ENCODE measurements around the gene TMEM239.

TMEM239 gene

GRCh38 chr20:2820084-2820895, 4.1 kb downstream of the TMEM239 start:
- in situ Hi-C loops (cut with HindIII; ENCODE audit: low sequenced_read_pairs) = no loop called here

GRCh38 chr20:2820896-2821869, 5.0 kb downstream of the TMEM239 start:
- in situ Hi-C loops (cut with HindIII; ENCODE audit: low sequenced_read_pairs) = no loop called here

DNA sequence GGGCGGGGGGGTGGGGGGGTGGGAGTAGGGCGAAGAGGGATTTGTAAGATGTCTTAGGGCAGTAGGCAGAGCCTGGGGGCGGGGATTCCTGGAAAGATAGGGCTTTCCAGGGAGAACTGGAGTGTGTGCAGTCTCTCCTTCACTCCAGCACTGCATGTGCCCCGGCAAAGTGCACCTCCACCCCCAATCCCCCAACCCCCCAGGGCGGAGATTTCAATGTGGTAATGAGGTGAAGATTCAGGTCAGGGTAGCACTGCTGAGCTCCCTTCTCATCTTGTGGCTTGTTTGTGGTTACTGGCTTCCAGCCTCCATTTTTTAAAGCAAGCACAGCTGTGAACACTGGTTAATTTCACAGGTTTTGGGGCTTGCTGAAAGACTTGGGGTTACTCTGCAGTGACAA, 5.9 kb downstream of the TMEM239 start:
- in situ Hi-C loops (cut with HindIII; ENCODE audit: low sequenced_read_pairs) = no loop called here

- in situ Hi-C loops (cut with HindIII; ENCODE audit: low sequenced_read_pairs) = no loop called here
These were observed 9.6 kb downstream of the TMEM239 start for GRCh38 chr20:2825761-2826160.

GRCh38 chr20:2826655-2827054, 10.5 kb downstream of the TMEM239 start:
- in situ Hi-C loops (cut with HindIII; ENCODE audit: low sequenced_read_pairs) = no loop called here

- in situ Hi-C loops (cut with HindIII; ENCODE audit: low sequenced_read_pairs) = no loop called here
These were observed 13.2 kb downstream of the TMEM239 start for GRCh38 chr20:2829376-2829775.

DNA sequence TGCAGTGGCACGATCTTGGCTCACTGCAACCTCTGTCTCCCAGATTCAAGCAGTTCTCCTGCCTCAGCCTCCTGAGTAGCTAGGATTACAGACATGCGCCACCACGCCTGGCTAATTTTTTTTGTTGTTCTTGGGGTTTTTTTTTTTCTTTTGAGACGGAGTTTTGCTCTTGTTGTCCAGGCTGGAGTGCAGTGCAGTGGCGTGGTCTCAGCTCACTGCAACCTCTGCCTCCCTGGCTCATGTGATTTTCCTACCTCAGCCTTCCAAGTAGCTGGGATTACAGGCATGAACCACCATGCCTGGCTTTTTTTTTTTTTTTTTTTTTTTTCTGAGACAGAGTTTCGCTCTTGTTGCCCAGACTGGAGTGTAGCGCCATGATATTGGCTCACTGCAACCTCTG, 15.0 kb downstream of the TMEM239 start:
- in situ Hi-C loops (cut with HindIII; ENCODE audit: low sequenced_read_pairs) = loop anchor here (5.0 kb wide), 1 partner anchor 34 kb away; no protein-coding TSS in a partner anchor

- in situ Hi-C loops (cut with HindIII; ENCODE audit: low sequenced_read_pairs) = loop anchor here (5.0 kb wide), 1 partner anchor 36 kb away; no protein-coding TSS in a partner anchor
These were observed 17.6 kb downstream of the TMEM239 start for GRCh38 chr20:2833761-2834160.

- in situ Hi-C loops (cut with HindIII; ENCODE audit: low sequenced_read_pairs) = loop anchor here (5.0 kb wide), 1 partner anchor 37 kb away; no protein-coding TSS in a partner anchor
These were observed 18.4 kb downstream of the TMEM239 start for GRCh38 chr20:2834401-2835110.

DNA sequence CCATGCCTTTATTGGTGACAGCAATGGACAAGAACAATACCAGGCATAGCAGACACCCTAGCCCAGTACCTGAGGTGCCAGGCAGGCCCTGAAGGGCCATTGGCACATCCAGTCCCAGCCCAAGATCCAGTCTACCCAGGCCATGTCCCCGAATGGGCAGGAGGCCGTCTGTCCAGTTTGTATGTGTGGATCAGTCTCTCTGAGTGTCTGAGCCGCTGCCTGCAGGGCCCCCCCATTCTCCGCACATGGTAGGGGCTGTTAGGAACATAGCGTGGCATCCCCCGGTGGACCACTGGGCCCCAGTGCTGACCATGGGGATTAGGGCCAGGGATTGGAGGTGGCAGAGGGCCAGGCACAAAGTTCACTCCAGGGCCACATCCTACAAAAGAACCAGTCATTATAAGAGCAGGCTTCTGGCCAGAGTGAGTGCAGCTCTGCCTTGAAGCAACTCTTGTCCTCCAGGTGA, 19.2 kb downstream of the TMEM239 start:
- in situ Hi-C loops (cut with HindIII; ENCODE audit: low sequenced_read_pairs) = no loop called here

GRCh38 chr20:2836035-2836434, 19.9 kb downstream of the TMEM239 start:
- in situ Hi-C loops (cut with HindIII; ENCODE audit: low sequenced_read_pairs) = no loop called here

DNA sequence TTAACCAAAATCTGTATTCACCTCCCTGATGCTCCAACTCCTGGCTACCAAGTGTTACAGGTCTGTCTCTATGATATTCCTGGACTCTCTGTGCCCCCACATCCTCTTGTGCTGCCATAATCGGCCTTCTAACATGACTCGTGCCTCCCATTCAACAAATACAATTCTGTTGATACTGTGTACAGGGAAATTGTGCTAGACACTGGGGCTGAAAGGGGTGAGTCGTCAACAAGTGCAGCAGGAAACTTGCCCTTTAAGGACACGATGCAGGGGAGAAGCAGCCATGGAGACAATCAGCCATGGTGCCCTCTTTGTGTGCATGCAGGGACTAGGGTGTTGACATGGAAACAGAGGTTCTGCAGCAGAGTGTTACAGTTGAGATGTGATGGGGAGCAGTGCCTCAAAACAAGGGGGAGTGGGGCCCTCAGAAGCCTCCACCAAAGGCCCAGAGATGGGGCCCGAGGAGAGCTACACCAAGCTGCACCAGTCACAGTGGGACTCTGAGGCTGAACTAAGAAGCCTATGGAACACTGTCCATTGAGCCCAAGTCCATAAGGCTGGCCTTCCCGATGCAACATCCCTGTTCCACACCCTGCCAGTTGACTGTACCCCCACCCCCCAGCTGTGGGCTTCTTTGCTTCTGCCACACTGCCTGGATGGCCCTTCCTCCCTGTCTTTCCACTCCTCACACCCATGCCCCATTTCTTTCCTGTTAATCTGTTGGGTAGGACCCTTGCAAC, 21.2 kb downstream of the TMEM239 start:
- in situ Hi-C loops (cut with HindIII; ENCODE audit: low sequenced_read_pairs) = no loop called here

DNA sequence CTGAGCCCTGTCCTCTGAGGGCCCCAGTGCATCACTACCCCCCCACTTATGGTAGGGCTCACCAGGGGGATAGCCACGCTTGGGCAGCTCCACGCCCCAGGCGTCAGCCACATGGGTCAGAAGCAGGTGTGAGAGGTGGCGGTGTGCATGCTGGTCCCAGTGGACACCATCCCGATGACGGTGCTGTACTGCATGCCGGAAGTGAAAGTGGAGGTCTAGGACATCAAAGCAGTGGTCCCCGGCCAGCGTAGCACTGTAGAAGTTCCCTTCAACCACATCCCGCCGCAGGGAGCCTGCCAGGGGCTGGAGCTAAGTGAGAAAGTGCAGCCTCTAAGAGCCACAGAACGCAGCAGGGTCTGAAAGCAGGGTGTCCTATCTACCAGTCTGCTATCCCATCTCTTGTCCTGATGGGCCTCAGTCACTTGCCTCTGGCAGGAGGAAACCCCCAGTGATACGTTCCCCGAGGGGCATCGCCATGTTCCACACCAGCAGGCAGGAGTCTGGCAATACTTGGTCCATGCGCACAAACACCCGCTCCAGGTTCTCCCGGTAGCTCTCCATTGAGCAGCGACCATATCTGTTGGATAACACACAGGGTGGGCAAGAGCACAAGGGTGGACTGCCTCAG, 22.1 kb downstream of the TMEM239 start:
- in situ Hi-C loops (cut with HindIII; ENCODE audit: low sequenced_read_pairs) = no loop called here

DNA sequence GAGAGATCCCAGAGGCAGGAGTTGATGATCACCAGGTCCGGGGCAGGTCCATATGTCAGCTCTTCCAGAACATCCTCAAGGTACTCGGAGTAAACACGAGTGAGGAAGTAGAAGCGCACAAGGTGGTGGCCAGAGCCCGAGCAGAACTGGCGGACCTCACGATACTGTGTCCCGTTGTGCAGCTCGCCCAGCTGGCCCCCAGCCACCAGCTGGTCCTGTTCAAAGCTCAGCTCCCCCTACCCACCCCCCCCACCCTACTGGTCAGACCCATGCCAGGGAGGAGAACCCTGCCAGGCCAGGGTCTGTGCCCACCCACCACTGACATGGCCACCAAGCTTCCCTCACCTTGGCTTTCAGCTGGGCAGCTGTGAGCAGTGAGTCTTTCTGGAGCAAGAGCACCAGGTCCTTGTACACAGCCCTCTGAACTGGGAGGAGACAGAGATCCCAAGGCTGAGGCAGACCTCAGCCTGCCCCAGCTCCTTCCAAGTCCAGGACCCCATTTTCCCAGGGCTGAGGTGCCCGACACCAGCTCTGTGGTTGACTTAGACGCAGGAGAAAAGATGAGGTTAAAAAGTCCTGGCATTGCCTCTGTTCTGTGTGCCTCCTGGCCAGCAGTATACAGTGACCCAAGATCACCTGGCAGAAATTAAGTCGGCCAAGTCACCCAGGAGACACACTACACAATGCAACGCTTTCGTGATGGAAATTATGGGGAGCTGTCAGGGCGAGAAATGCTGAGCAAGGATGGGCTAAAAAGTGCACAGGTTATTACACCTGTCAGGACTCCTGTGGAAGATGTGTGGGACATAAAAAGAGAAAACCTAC, 22.9 kb downstream of the TMEM239 start:
- in situ Hi-C loops (cut with HindIII; ENCODE audit: low sequenced_read_pairs) = no loop called here

DNA sequence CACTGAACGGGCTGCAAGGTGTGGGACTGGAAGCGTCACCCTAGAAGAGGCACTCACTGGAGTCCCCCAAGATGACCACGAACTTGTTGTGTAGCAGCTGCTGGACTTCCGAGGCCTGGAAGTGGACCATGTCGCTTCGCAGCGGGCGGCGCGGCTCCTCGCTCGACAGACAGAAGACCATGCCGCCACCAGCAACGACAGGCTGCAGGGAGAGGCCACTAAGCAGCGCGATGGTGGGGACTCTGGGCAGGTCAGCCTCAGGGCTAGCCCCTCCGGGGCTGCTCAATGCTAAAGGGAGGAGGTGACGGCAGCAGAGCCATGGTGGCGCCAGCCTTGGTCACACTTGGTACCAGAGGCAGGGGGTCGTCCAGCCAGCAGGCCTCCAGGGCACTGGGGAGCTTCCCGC, 23.6 kb downstream of the TMEM239 start:
- in situ Hi-C loops (cut with HindIII; ENCODE audit: low sequenced_read_pairs) = no loop called here

- in situ Hi-C loops (cut with HindIII; ENCODE audit: low sequenced_read_pairs) = no loop called here
These were observed 24.2 kb downstream of the TMEM239 start, which contains the start of the genes PCED1A and VPS16 for GRCh38 chr20:2840138-2840966. TSS of gene PCED1A (minus strand) at chr20:2840655. CDS start at chr20:2839912, 743 bp downstream. TSS of gene VPS16 (plus strand) at chr20:2840745. CDS start at chr20:2840775, 30 bp downstream.

DNA sequence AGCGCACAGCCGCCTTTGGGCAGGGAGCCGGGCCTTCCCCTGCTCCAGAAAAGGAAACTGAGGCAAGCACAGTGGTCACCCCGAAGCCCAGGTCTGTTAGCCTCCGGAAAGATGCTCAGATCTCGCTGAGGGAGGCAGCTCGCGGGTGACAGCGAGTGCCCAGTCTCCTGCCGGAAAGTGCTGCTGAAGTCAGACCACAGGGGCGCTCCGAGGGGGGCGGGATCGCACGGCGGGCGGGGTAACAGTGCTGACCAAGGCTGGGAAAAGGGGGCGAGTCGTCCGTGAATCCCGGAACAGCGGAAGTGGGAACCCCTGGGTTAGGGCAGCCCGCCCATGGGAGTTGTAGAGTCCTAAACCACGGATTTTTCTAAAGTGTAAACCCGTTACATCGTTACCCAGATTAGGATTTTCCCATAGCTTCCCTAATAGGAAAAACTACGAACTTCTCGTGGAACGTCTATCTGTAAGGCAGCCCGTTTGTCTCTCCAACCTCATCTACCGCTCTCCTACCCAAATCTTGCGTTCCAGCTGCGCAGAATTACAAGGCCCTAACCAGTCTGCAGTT, 24.9 kb downstream of the TMEM239 start:
- in situ Hi-C loops (cut with HindIII; ENCODE audit: low sequenced_read_pairs) = no loop called here

Measured in endothelial cell of hepatic sinusoid (primary cell).